HepG2 (cell line): ENCODE measurements around the gene KLF13. TPM values are rescaled to one million over a fixed set of nuclear protein-coding genes. Genes with fewer than 3 reads are reported as not detected.

Experiments
- ATAC-seq: fragments of 200-7000 bp; cut with Tn5 transposase; 3 replicates; pipeline ENCODE4 v1.9.1; 2020; ENCODE audit warnings: mild to moderate bottlenecking, moderate library complexity
- BruUV-seq: library from RNA; stranded (reverse); fragments of 400-500 nt; replicated peaks from 2 replicates; lab custom pipeline; 2021; lab: Mats Ljungman, UMichigan
- CTCF ChIA-PET: fragments of 300-600 bp; formaldehyde crosslinking; extraction: SDS; loops from one replicate; lab custom pipeline; 2021; ENCODE audit warnings: low total read pairs, inconsistent platforms, low intra/inter-chr PET ratio; lab: Yijun Ruan, JAX
- POLR2A ChIA-PET: fragments of 350-600 bp; sonication (Branson Sonifier 250); formaldehyde crosslinking; loops from one replicate; lab custom pipeline; 2020; ENCODE audit warnings: antibody characterized with exemption, inconsistent platforms; lab: Yijun Ruan, JAX
- DNase-seq: peaks from one replicate; pipeline ENCODE4 v3.0.0-alpha.2; 2015; ENCODE audit warnings: low spot score
- FAIRE-seq: peaks from 3 replicates; lab custom pipeline; 2011; peaks lifted over from hg19 to GRCh38; lab: Jason Lieb, UNC
- H2AFZ ChIP-seq: one replicate; pipeline ENCODE4 v1.6.1; 2011; ENCODE audit warnings: low read length, inconsistent platforms
- H3K27ac ChIP-seq: fragments of 300-600 bp; 3 replicates; pipeline ENCODE4 v1.8.0; 2011; ENCODE audit warnings: mixed run types, mild to moderate bottlenecking, mixed read lengths, low read length, inconsistent platforms; ENCODE audit not compliant: insufficient read depth; ENCODE audit errors: extremely low read length
- H3K27me3 ChIP-seq, 2 experiments: fragments of 200-600 bp in 1 of 2; 2 replicates in 1 of 2; 3 replicates in 1 of 2; pipeline versions ENCODE4 v1.6.0 to v1.8.0; 2011; ENCODE audit warnings: low read length in 2 of 2, mild to moderate bottlenecking in 2 of 2, moderate library complexity in 2 of 2, inconsistent platforms in 1 of 2; ENCODE audit not compliant: insufficient read depth in 2 of 2, control insufficient read depth in 1 of 2
- H3K36me3 ChIP-seq, 2 experiments: fragments of 200-600 bp in 1 of 2; replicated peaks in 1 of 2; 2 replicates in 1 of 2; 3 replicates in 1 of 2; pipeline versions ENCODE4 v1.5.1 to v1.8.0; 2011; ENCODE audit warnings: low read length in 2 of 2, inconsistent platforms in 1 of 2; ENCODE audit not compliant: insufficient read depth in 2 of 2, control insufficient read depth in 1 of 2
- H3K4me1 ChIP-seq: 2 replicates; pipeline ENCODE4 v1.5.1; 2012; ENCODE audit warnings: low read length, inconsistent platforms; ENCODE audit not compliant: insufficient read depth
- H3K4me2 ChIP-seq: 2 replicates; pipeline ENCODE4 v1.6.0; 2011; ENCODE audit warnings: low read depth, low read length, inconsistent platforms
- H3K4me3 ChIP-seq, 3 experiments: fragments of 200-600 bp in 1 of 3; sonication (generic), shearing (Covaris generic) in 1 of 3; replicated peaks in 1 of 3; 2 replicates each; pipeline ENCODE4 v1.5.1; 2011 to 2016; ENCODE audit warnings: low read length in 3 of 3, inconsistent platforms in 2 of 3, low read depth in 2 of 3, mild to moderate bottlenecking in 2 of 3, control low read depth in 1 of 3, mixed read lengths in 1 of 3; ENCODE audit not compliant: insufficient read depth in 1 of 3
- H3K79me2 ChIP-seq: one replicate; pipeline ENCODE4 v1.6.1; 2011; ENCODE audit warnings: low read length, inconsistent platforms; ENCODE audit not compliant: insufficient read depth
- H3K9ac ChIP-seq: 2 replicates; pipeline ENCODE4 v1.6.0; 2011; ENCODE audit warnings: mild to moderate bottlenecking, low read depth, low read length, inconsistent platforms; ENCODE audit not compliant: insufficient read depth
- H3K9me3 ChIP-seq: 2 replicates; pipeline ENCODE4 v1.5.1; 2012; ENCODE audit warnings: mild to moderate bottlenecking, low read length
- H4K20me1 ChIP-seq: 2 replicates; pipeline ENCODE4 v1.6.0; 2011; ENCODE audit warnings: inconsistent platforms, mild to moderate bottlenecking, low read length, moderate library complexity; ENCODE audit not compliant: insufficient read depth
- ASH2L ChIP-seq: fragments of 300-600, 200-600 bp; sonication (generic); IDR thresholded peaks from 2 replicates; pipeline ENCODE4 v1.7.0; 2017; ENCODE audit warnings: low read depth, mild to moderate bottlenecking, moderate library complexity, mixed read lengths, low read length; ENCODE audit not compliant: insufficient read length
- CCDC6 ChIP-seq: sonication (generic); formaldehyde crosslinking; IDR thresholded peaks from 2 replicates; pipeline ENCODE4 v1.8.1; 2022; ENCODE audit warnings: mild to moderate bottlenecking, missing genetic modification reagents, moderate library complexity
- DR1 ChIP-seq: sonication (generic); formaldehyde crosslinking; IDR thresholded peaks from 2 replicates; pipeline ENCODE4 v1.8.0; 2021; ENCODE audit warnings: mild to moderate bottlenecking, missing genetic modification reagents, inconsistent platforms
- MED8 ChIP-seq: sonication (generic); formaldehyde crosslinking; IDR thresholded peaks from 2 replicates; pipeline ENCODE4 v1.8.1; 2023; ENCODE audit warnings: mild to moderate bottlenecking, missing genetic modification reagents; ENCODE audit not compliant: insufficient replicate concordance
- NBN ChIP-seq: fragments of 450-650 bp; conservative IDR thresholded peaks from 2 replicates; pipeline ENCODE4 v1.6.1; 2017
- SIN3A ChIP-seq: IDR thresholded peaks from 2 replicates; pipeline ENCODE4 v1.6.1; 2011; ENCODE audit warnings: low read depth, mild to moderate bottlenecking, control low read depth, low read length, borderline replicate concordance
- SRSF9 ChIP-seq: fragments of 200-400 bp; formaldehyde crosslinking; IDR thresholded peaks from 2 replicates; pipeline ENCODE4 v1.6.1; 2018; ENCODE audit warnings: borderline replicate concordance, mild to moderate bottlenecking, low read depth, low read length; ENCODE audit not compliant: insufficient read depth, poor library complexity, severe bottlenecking
- TAF1 ChIP-seq: sonication (generic); formaldehyde crosslinking; IDR thresholded peaks from 2 replicates; pipeline ENCODE4 v1.4.0; 2020; ENCODE audit warnings: missing genetic modification reagents
- ZKSCAN1 ChIP-seq: fragments of 150-350 bp; IDR thresholded peaks from 2 replicates; pipeline ENCODE4 v1.6.1; 2014; ENCODE audit warnings: low read length
- ZNF136 ChIP-seq: sonication (generic); formaldehyde crosslinking; IDR thresholded peaks from 2 replicates; pipeline ENCODE4 v1.8.1; 2022; ENCODE audit warnings: low read depth, mild to moderate bottlenecking, moderate library complexity, missing genetic modification reagents
- ZNF256 ChIP-seq: sonication (generic); formaldehyde crosslinking; conservative IDR thresholded peaks from 2 replicates; pipeline ENCODE4 v1.4.0; 2020; ENCODE audit warnings: missing genetic modification reagents
- ZNF562 ChIP-seq: sonication (generic); formaldehyde crosslinking; IDR thresholded peaks from 2 replicates; pipeline ENCODE4 v1.8.0; 2022; ENCODE audit warnings: missing genetic modification reagents, borderline replicate concordance
- ZNF777 ChIP-seq: sonication (generic); formaldehyde crosslinking; IDR thresholded peaks from 2 replicates; pipeline ENCODE4 v1.4.0; 2020; ENCODE audit warnings: missing genetic modification reagents
- ZNF788 ChIP-seq: sonication (generic); formaldehyde crosslinking; IDR thresholded peaks from 2 replicates; pipeline ENCODE4 v1.5.0; 2020; ENCODE audit warnings: mild to moderate bottlenecking, missing genetic modification reagents, borderline replicate concordance
- ZSCAN31 ChIP-seq: sonication (generic); formaldehyde crosslinking; IDR thresholded peaks from 2 replicates; pipeline ENCODE4 v1.5.0; 2020; ENCODE audit warnings: low read depth, mild to moderate bottlenecking, missing genetic modification reagents
- WGBS: methylation state at CpG from one replicate; pipeline ENCODE4 v1.1.6; 2017; ENCODE audit warnings: low lambda C conversion rate; 5-methylcytosine and 5-hydroxymethylcytosine counted together
- in situ Hi-C: cut with HindIII; loops from 2 replicates; pipeline ENCODE4 v1.10.0; 2017; ENCODE audit warnings: low pct_unique_long_range_greater_than_20kb; ENCODE audit not compliant: extremely low pct_ligation_motif_present
- intact Hi-C: fragments of 100-400 bp; cut with micrococcal nuclease; formaldehyde crosslinking; loops from one replicate; pipeline ENCODE4 v1.10.0; 2022; ENCODE audit not compliant: unreplicated experiment
- polyA plus RNA-seq, 8 experiments: library from polyadenylated mRNA; depleted of rRNA in 3 of 8; stranded (reverse) in 7 of 8; unstranded in 1 of 8; fragments of >200 nt; fragmentation: Illumina TruSeq in 4 of 8; extraction: Trizol in 4 of 8; gene quantifications; 2 replicates each; pipeline versions ENCODE4 v1.2.1 to v1.2.3, GENCODE V29; 2011 to 2016; ENCODE audit warnings: low read depth in 4 of 8, missing spikeins in 1 of 8, mixed read lengths in 1 of 8; ENCODE audit not compliant: insufficient read depth in 1 of 8
- total RNA-seq, 5 experiments: library from RNA; depleted of rRNA; stranded (reverse); fragments of >200 nt; fragmentation: Illumina TruSeq; extraction: Trizol; gene quantifications; 2 replicates each; pipeline ENCODE4 v1.2.3, GENCODE V29; 2016; ENCODE audit warnings: low read depth in 1 of 5
- TF ChIP-seq, protein P1 (sequence below): IDR thresholded peaks from 2 replicates; pipeline ENCODE4 v1.4.0; 2020; ENCODE audit warnings: mild to moderate bottlenecking, missing genetic modification reagents
- TF ChIP-seq, protein P2 (sequence below): IDR thresholded peaks from 2 replicates; pipeline ENCODE4 v1.6.1; 2016; ENCODE audit warnings: low read depth, control low read depth

The KLF13 gene
- total and polyA plus RNA-seq, 2 of the 13 experiments (the other 11 are each of a cell fraction or from before 2014, with no cell fraction given) = 16.8 to 25.1 TPM

DNA sequence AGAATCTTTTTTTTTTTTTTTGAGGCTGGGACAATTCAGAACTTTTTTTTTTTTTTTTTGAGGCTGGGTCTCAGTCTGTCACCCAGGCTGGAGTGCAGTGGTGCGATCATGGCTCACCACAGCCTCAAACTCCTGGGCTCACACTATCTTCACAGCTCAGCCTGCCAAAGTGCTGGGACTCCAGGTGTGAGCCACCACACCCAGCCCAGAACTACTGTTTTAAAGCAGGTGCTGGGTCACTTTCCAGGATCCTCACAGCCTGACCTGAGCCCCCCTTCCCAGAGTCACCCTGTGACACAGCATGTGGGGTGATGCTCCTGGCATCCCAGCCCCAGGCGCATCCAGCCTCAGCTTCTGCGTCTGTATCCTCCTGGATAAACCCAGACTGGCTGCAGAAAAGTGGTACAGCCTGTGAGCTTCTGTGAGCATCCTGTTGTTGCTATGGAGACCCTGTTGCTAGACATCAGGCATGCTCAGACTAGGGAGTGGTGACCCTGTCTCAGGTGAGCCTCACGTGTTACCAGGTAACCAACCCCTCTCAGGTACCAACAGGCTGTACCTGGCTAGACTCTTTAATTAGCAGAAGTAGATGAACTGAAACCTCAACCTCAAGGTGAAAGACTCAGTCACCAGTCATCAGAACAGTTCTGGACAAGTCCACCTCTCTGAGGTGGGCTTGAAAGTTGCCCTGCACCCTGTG, 15.0 kb downstream of the KLF13 start:
- Histone ChIP-seq H3K36me3 (peaks cover 0 to 12% of the 10 kb centered on the region in 2 experiments; a peak in 1 of 5 replicates), H4K20me1 (peaks cover 45% of the 10 kb centered on the region; the same call in 1 of the 2 replicates), H3K4me1 (peaks cover 40% of the 10 kb centered on the region), H3K27ac (no peak overlapping the region), H3K4me3 (no peak overlapping the region), H2AFZ (no peak overlapping the region), H3K4me2 (no peak overlapping the region), H3K9me3 (no peaks in the 10 kb centered on the region), H3K79me2 (peaks cover 71% of the 10 kb centered on the region), H3K9ac (no peak overlapping the region), H3K27me3 (no peaks in the 10 kb centered on the region)
- ATAC-seq (no peak), FAIRE-seq (no peak), DNase-seq (no peak)
- CTCF ChIA-PET = no interaction called here
- BruUV-seq = no TSS peak
- in situ Hi-C loops (no loop called here), intact Hi-C loops (no loop called here)
- POLR2A ChIA-PET = no interaction called here
- WGBS = 100% methylated on average over 1 of the region's 4 CpGs
- TF ChIP-seq SIN3A (no peak), NBN (no peak), ZNF256 (CRISPR knock-in tag) (no peak), ZNF777 (CRISPR knock-in tag) (no peak), CCDC6 (CRISPR knock-in tag) (no peak), TAF1 (CRISPR knock-in tag) (no peak), ZNF136 (CRISPR knock-in tag) (no peak), ZNF788 (CRISPR knock-in tag) (no peak), SRSF9 (no peak), DR1 (CRISPR knock-in tag) (no peak), ZSCAN31 (CRISPR knock-in tag) (no peak), ASH2L (no peak), MED8 (CRISPR knock-in tag) (no peak), ZKSCAN1 (no peak), ZNF562 (CRISPR knock-in tag) (no peak)
- TF ChIP-seq, protein P1, sequence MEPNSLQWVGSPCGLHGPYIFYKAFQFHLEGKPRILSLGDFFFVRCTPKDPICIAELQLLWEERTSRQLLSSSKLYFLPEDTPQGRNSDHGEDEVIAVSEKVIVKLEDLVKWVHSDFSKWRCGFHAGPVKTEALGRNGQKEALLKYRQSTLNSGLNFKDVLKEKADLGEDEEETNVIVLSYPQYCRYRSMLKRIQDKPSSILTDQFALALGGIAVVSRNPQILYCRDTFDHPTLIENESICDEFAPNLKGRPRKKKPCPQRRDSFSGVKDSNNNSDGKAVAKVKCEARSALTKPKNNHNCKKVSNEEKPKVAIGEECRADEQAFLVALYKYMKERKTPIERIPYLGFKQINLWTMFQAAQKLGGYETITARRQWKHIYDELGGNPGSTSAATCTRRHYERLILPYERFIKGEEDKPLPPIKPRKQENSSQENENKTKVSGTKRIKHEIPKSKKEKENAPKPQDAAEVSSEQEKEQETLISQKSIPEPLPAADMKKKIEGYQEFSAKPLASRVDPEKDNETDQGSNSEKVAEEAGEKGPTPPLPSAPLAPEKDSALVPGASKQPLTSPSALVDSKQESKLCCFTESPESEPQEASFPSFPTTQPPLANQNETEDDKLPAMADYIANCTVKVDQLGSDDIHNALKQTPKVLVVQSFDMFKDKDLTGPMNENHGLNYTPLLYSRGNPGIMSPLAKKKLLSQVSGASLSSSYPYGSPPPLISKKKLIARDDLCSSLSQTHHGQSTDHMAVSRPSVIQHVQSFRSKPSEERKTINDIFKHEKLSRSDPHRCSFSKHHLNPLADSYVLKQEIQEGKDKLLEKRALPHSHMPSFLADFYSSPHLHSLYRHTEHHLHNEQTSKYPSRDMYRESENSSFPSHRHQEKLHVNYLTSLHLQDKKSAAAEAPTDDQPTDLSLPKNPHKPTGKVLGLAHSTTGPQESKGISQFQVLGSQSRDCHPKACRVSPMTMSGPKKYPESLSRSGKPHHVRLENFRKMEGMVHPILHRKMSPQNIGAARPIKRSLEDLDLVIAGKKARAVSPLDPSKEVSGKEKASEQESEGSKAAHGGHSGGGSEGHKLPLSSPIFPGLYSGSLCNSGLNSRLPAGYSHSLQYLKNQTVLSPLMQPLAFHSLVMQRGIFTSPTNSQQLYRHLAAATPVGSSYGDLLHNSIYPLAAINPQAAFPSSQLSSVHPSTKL (CRISPR knock-in tag) = no peak
- TF ChIP-seq, protein P2, sequence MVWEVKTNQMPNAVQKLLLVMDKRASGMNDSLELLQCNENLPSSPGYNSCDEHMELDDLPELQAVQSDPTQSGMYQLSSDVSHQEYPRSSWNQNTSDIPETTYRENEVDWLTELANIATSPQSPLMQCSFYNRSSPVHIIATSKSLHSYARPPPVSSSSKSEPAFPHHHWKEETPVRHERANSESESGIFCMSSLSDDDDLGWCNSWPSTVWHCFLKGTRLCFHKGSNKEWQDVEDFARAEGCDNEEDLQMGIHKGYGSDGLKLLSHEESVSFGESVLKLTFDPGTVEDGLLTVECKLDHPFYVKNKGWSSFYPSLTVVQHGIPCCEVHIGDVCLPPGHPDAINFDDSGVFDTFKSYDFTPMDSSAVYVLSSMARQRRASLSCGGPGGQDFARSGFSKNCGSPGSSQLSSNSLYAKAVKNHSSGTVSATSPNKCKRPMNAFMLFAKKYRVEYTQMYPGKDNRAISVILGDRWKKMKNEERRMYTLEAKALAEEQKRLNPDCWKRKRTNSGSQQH (CRISPR knock-in tag) = no peak
